Tibial artery (tissue), 4 donors: ENCODE data around the gene PYGO2.
A peak's percentile ranks its signal among the peaks of the same experiment; 100 is the strongest.

ENCODE experiments used
- DNase-seq, 2 donors: peaks; one replicate each; pipeline ENCODE4 v3.0.0-alpha.2; 2019
- H3K27ac ChIP-seq, 2 donors: fragments of 200-600 bp; sonication (generic) in 1 of 2; 1 replicate in 1 of 2; 2 replicates in 1 of 2; pipeline ENCODE4 v1.5.1; 2018 to 2019; ENCODE audit warnings: mild to moderate bottlenecking in 1 of 2
- H3K27me3 ChIP-seq, 2 donors: fragments of 200-600 bp; sonication (generic) in 1 of 2; one replicate each; pipeline versions ENCODE4 v1.5.1 to v1.6.0; 2016 to 2019
- H3K36me3 ChIP-seq, 3 donors: fragments of 200-600 bp; sonication (generic) in 2 of 3; one replicate each; pipeline ENCODE4 v1.5.1; 2016 to 2019; ENCODE audit warnings: mild to moderate bottlenecking in 2 of 3
- H3K4me1 ChIP-seq, 4 donors: fragments of 200-600 bp; sonication (generic) in 2 of 4; 1 replicate in 3 of 4; 2 replicates in 1 of 4; pipeline ENCODE4 v1.5.1; 2016 to 2019
- H3K4me3 ChIP-seq, 2 donors: fragments of 200-600 bp; sonication (generic) in 1 of 2; 1 replicate in 1 of 2; 2 replicates in 1 of 2; pipeline ENCODE4 v1.5.1; 2018 to 2019; ENCODE audit warnings: mild to moderate bottlenecking in 2 of 2
- H3K9me3 ChIP-seq, 3 donors: fragments of 200-600 bp; sonication (generic) in 1 of 3; one replicate each; pipeline ENCODE4 v1.5.1; 2016 to 2019
- intact Hi-C: fragments of 100-400 bp; cut with DNase I; formaldehyde crosslinking; loops from one replicate; pipeline ENCODE4 v1.15.0; 2023; ENCODE audit warnings: low total_unique reads
- TF ChIP-seq, protein P1 (sequence below), 2 experiments: fragments of 200-600 bp in 1 of 2; fragments of 450-650 bp in 1 of 2; IDR thresholded peaks; one replicate each; pipeline ENCODE4 v1.5.1; 2017 to 2019; ENCODE audit warnings: antibody characterized with exemption in 2 of 2, mild to moderate bottlenecking in 1 of 2, moderate library complexity in 1 of 2

PYGO2 gene

DNA sequence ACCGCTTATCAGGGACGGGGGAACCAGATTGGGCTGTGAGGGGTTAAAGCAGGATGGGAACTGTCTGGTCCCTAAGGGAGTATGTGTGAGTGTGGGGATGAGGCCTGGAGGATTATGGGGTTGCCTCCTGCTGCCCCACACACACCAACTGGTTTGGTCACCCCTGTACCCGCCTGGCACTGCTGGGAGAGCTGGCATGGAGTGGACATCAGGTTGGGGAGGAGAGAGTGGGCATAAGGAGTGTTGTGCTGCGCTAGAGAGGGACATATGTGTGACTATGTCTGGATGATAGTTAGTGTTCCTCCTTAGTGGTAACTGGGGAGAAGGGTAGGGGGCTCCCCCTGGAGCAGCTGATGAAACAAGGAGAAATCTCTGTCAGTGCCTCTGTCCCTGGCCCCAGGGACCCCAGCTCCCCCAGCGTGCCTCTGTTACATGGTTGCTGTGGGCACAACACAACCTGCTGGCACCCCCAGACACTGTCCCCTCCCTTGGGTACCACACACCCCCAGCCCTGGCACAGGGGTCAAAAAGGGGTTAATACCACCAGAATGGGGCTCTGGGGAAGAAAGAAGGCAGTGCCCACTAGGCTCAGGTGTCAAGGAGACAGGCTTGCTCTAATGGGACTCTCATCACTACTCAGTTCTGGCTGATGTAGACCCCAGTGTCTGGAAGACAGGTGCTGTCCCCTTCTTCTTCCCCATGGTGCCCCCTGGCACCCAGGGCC, 42.9 kb upstream of the PYGO2 start:
- H3K27me3 ChIP-seq, result no peaks in the 10 kb centered on the region
- peak overlapping the region; percentile 95 to 96 for H3K27ac ChIP-seq
- TF ChIP-seq, protein P1, sequence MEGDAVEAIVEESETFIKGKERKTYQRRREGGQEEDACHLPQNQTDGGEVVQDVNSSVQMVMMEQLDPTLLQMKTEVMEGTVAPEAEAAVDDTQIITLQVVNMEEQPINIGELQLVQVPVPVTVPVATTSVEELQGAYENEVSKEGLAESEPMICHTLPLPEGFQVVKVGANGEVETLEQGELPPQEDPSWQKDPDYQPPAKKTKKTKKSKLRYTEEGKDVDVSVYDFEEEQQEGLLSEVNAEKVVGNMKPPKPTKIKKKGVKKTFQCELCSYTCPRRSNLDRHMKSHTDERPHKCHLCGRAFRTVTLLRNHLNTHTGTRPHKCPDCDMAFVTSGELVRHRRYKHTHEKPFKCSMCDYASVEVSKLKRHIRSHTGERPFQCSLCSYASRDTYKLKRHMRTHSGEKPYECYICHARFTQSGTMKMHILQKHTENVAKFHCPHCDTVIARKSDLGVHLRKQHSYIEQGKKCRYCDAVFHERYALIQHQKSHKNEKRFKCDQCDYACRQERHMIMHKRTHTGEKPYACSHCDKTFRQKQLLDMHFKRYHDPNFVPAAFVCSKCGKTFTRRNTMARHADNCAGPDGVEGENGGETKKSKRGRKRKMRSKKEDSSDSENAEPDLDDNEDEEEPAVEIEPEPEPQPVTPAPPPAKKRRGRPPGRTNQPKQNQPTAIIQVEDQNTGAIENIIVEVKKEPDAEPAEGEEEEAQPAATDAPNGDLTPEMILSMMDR (IDR thresholded peaks at IDR 0.05), result no peak
- no peaks in the 10 kb centered on the region for H3K36me3 ChIP-seq
- DNase-seq, result no peak
- H3K4me3 ChIP-seq, result peak overlapping the region; percentile 87 to 96
- H3K9me3 ChIP-seq, result no peaks in the 10 kb centered on the region
- intact Hi-C loops, result no loop called here
- H3K4me1 ChIP-seq, result peaks cover 0 to 65% (median 56%) of the 10 kb centered on the region in 4 donors

DNA sequence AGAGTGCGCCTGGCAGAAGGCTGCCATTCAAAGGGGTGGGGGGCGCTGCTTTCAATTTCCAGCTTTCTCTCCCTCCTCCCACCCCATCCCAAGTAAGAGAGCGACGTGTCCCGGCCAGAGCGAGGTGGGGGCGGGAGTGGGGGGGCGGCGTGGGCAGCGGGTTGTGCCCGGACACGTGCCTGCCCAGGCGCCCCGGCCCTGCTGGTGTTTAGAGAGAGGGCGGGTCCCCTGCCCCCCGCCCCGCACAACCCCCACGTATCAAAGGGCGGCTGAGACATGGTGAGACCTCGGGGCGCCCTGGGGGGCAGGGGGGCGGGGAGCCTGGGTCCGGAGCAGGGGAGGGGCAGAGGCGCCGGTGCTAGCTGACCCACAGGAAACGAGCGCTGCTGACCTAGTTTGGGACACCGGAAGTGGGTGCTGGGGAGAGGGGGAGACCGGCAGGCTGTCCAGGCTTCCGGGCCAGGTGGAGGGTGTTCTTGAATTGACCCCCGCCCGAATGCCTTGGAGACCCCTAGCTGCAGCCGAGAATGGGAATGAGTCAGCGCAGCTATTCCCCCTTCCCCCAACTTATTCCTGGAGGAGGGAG, 42.3 kb upstream of the PYGO2 start:
- Histone ChIP-seq H3K36me3 (no peaks in the 10 kb centered on the region), H3K27me3 (no peaks in the 10 kb centered on the region), H3K4me1 (peaks cover 0 to 66% (median 62%) of the 10 kb centered on the region in 4 donors), H3K9me3 (no peaks in the 10 kb centered on the region), H3K4me3 (peak overlapping the region; percentile 87 to 96), H3K27ac (peak overlapping the region; percentile 95 to 96)
- DNase-seq, result peak; percentile 77 to 88
- TF ChIP-seq, protein P1 (IDR thresholded peaks at IDR 0.05), result no peak
- intact Hi-C loops, result no loop called here

DNA sequence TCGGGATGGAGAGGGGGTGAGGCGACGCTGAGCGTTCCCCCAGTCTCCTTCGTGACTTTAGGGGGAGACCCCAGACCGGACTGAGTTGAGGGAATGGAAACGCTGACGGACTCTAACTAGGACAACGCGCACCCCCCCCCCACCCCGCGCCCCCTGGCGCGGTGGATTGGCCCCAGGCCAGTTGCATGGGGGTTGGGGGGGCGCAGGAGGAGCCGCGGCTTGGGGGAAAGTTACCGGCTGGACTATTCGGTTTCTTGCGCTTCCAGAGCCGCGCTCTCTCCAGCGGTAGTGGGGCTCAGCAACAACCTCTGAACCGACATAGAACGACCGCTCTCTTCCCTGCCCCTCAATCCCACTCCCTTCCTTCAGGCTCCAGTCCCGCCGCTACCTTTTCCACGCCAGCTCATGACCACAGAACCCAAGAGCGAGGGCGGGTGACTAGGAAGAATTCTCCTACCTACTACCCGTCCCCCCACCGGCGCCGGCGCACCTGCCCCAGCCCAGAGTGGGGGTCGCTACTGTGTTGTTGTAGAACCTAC, 41.7 kb upstream of the PYGO2 start:
- H3K27ac ChIP-seq, result peak overlapping the region; percentile 95 to 96
- no peaks in the 10 kb centered on the region for H3K36me3 ChIP-seq
- TF ChIP-seq, protein P1 (IDR thresholded peaks at IDR 0.05), result no peak
- no peaks in the 10 kb centered on the region for H3K27me3 ChIP-seq
- peak overlapping the region; percentile 87 to 96 for H3K4me3 ChIP-seq
- intact Hi-C loops, result no loop called here
- peaks cover 0 to 63% (median 61%) of the 10 kb centered on the region in 4 donors for H3K4me1 ChIP-seq
- DNase-seq, result peak in 1 of 2 donors; percentile 55
- H3K9me3 ChIP-seq, result no peaks in the 10 kb centered on the region

DNA sequence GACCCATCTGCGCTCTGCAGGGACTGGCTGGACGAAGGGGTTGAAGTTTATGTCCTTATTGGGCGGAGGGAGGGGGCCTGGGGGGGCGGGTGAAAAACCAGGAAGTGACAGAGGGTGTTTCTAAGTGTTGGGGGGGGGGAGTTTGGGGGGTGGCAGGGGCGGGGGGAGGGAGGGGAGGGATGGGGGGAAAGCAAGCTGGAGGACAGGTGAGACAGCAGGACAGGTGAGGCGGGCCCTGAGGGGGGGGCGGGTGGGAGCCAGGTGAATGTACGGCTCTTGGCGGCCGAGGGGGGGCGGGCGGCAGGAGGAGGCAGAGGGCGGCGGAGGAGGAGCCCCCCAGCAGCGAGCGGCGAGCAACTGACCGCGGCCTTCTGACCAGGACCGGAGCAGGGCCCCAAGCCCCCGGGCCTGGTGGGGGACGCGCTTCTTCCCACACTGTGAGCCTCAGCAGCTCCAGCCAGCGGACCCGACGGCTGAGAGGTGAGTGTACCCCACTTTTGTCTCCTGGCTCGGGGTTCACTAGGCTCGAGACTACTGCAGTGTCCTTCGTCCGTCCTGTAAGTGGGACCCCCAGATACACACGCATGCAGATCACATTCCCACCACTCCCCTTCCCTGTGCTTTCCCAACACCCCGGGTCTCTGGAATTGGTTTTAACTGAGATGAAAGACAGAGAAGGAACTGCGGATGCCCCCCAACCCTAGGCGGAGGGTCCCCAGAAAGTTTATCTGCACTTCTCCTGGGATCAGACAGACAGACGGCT, 41.1 kb upstream of the PYGO2 start, which contains the start of gene ZBTB7B:
Gene ZBTB7B (plus strand): TSS at position 339 of the 763 bp plus-strand sequence. CDS start 11,859 bp downstream, outside the sequence.
- no peaks in the 10 kb centered on the region for H3K9me3 ChIP-seq
- no peaks in the 10 kb centered on the region for H3K27me3 ChIP-seq
- H3K27ac ChIP-seq, result peak within 1 kb of the TSS; percentile 95 to 96
- H3K4me1 ChIP-seq, result peaks cover 0 to 57% (median 55%) of the 10 kb centered on the region in 4 donors
- DNase-seq, result peak in 1 of 2 donors; percentile 49
- TF ChIP-seq, protein P1 (IDR thresholded peaks at IDR 0.05), result no peak
- H3K4me3 ChIP-seq, result peak within 1 kb of the TSS; percentile 87 to 96
- intact Hi-C loops, result no loop called here
- H3K36me3 ChIP-seq, result no peaks in the 10 kb centered on the region

DNA sequence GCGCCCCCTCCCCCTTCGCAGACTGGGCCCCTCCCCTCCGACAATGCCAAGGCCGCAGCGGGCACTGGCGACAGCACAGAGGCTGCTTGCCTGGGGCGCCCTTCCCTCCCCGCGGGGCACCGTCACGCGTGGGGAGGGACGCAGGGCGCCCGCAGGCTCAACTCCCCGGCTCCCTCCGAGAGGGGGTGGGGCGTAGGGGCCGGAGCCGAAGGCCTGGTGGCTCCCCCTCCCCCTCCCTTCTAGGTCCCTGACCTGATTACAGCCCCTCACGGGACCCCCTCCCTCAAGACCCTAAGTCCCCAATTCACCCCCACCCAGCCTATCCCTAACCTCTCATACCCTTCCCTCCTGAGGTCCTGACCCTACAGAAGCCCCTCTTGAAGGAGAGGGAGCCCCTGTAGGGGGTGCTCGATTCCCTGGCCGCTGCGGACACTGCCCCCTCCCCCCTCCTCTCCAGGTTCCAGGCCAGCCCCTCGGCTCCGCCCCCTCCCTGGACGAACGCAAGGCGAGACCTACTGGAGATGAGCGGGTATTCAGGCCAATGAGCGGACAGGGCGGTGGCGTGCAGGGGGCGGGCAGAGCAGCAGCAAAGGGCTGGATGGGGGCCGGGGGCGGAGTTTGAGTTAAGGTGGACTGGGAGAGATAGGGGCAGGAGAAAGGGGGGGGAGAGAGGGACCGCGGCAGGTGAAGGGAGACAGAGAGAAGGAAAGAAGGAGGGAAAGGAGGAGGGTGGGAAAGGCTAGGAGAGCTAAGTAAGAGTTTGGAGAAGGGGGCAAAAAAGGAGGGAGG, 40.3 kb upstream of the PYGO2 start:
- intact Hi-C loops, result loop anchor here (1.0 kb wide), 1 partner anchor 28 kb away; the partner anchor contains the start of gene CKS1B

More for the DNA sequence above, 40.3 kb upstream of the PYGO2 start:
- H3K36me3 ChIP-seq, result no peaks in the 10 kb centered on the region
- peaks cover 0 to 49% (median 47%) of the 10 kb centered on the region in 4 donors for H3K4me1 ChIP-seq
- TF ChIP-seq, protein P1 (IDR thresholded peaks at IDR 0.05), result peak; percentile 13 to 33
- no peaks in the 10 kb centered on the region for H3K27me3 ChIP-seq
- no peaks in the 10 kb centered on the region for H3K9me3 ChIP-seq
- peak overlapping the region; percentile 95 to 96 for H3K27ac ChIP-seq
- peak overlapping the region; percentile 87 to 96 for H3K4me3 ChIP-seq
- peak; percentile 100 for DNase-seq
